Measurements from ENCODE around the gene IQGAP2. TPM values are rescaled to one million over a fixed set of nuclear protein-coding genes. Genes with fewer than 3 reads are reported as not detected.

The IQGAP2 gene
- polyA plus RNA-seq, 1 donor (not counting 4 experiments of a cell fraction or from before 2014, with no cell fraction given) = 0.14 TPM

DNA sequence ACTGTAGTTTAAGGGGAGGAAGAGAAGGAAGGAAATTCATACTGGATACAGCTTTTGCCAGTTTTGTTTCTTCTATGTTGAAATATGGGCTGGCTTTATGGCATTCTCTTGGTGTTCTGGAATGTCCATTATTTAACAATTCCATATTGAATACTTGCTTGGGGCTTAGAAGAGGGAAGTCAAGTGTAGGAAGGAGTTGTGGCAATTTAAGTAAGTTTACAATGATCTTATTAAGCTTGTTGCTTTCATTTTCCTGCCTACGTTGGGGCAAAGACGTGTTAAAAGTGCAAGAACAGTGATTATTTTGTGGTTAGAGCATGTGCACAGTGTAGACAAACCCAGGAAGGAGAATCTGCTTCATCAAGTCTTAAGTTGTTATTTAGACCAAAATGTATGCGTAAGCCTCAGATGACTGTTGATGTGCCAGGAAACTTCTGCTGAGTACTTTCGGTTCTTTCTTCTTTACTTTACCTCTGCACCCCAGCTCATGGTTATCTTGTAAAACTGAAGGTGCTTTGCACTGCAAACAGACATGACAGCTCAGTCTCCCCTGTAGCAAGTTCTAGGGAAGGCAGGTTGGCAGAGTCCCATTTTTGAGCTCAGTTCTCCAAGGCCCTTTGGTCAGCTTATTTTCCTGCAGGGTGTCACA, 144.3 kb downstream of the IQGAP2 start:
- H2AFZ ChIP-seq (ENCODE audit: control insufficient read depth, low read length) = no peak overlapping the region
- H3K4me3 ChIP-seq (ENCODE audit: control insufficient read depth in 2 of 3, extremely low read depth in 1 of 3, insufficient read depth in 2 of 3, low read depth in 1 of 3, low read length in 3 of 3) = no peak overlapping the region
- no peaks in the 10 kb centered on the region for H3K79me2 ChIP-seq (ENCODE audit: control insufficient read depth, insufficient read depth, low read length)
- DNase-seq (ENCODE audit: low read depth, low spot score) (no peak), FAIRE-seq (no peak)
- dilution Hi-C loops (cut with MboI; ENCODE audit: extremely low pct_ligation_motif_present, low sequenced_read_pairs) = no loop called here
- no peak for TF ChIP-seq EZH2 (IDR thresholded peaks at IDR 0.05; ENCODE audit: low read length)
- no peak overlapping the region for H3K27ac ChIP-seq (ENCODE audit: control insufficient read depth, insufficient read depth, low read length)
- no peaks in the 10 kb centered on the region for H3K4me1 ChIP-seq (ENCODE audit: control insufficient read depth, extremely low read depth, insufficient read depth, low read length)
- no peaks in the 10 kb centered on the region for H3K9me1 ChIP-seq (ENCODE audit: control insufficient read depth, extremely low read depth, insufficient read depth, low read length)
- H4K20me1 ChIP-seq (ENCODE audit: control insufficient read depth, extremely low read depth, insufficient read depth, low read length) = no peaks in the 10 kb centered on the region
- H3K4me2 ChIP-seq (ENCODE audit: control insufficient read depth, extremely low read depth, insufficient read depth, low read depth, low read length) = no peak overlapping the region
- no peaks in the 10 kb centered on the region for H3K9me3 ChIP-seq (ENCODE audit: control insufficient read depth, low read depth, low read length)
- H3K9ac ChIP-seq (ENCODE audit: control insufficient read depth, extremely low read depth, insufficient read depth, low read length) = no peak overlapping the region
- H3K36me3 ChIP-seq (ENCODE audit: control insufficient read depth in 2 of 2, extremely low read depth in 1 of 2, insufficient read depth in 2 of 2, low read length in 2 of 2) = no peaks in the 10 kb centered on the region
- peaks cover 5% of the 10 kb centered on the region for H3K27me3 ChIP-seq (ENCODE audit: control insufficient read depth, extremely low read depth, insufficient read depth, low read length)

DNA sequence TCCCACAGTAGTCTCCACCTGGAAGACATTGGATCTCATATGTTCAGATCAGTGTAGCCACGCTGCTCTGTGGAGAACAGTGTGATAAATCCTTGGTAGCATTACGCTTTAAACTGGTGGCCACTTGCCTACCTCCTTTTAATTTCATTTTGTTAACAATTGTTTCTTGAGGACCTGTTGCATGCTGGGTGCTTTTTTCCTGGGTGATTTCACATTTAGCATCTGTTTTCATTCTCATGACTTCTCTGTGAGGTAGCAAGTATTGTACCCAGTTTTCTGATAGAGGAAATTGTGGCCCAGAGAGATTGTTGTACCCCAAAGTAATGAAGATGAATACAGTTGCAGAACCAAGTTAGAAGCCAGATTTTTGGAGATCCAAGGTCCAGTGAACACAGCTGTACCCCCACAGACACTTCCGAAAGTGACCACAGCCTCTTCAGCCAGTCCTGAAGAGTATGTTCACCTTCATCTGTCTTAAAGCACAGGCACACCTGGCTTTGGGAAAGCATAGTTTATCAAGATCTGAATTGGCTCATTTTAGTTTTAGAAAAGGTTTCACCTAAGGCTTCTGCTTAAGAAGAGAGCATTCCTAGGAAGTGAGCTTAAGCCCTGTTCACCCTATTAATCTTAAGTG, 144.9 kb downstream of the IQGAP2 start:
- Histone ChIP-seq H3K4me2 (ENCODE audit: control insufficient read depth, extremely low read depth, insufficient read depth, low read depth, low read length) (no peak overlapping the region), H3K4me3 (ENCODE audit: control insufficient read depth in 2 of 3, extremely low read depth in 1 of 3, insufficient read depth in 2 of 3, low read depth in 1 of 3, low read length in 3 of 3) (no peak overlapping the region), H3K9me1 (ENCODE audit: control insufficient read depth, extremely low read depth, insufficient read depth, low read length) (no peaks in the 10 kb centered on the region), H3K4me1 (ENCODE audit: control insufficient read depth, extremely low read depth, insufficient read depth, low read length) (no peaks in the 10 kb centered on the region), H3K36me3 (ENCODE audit: control insufficient read depth in 2 of 2, extremely low read depth in 1 of 2, insufficient read depth in 2 of 2, low read length in 2 of 2) (no peaks in the 10 kb centered on the region), H3K9me3 (ENCODE audit: control insufficient read depth, low read depth, low read length) (no peaks in the 10 kb centered on the region), H3K9ac (ENCODE audit: control insufficient read depth, extremely low read depth, insufficient read depth, low read length) (no peak overlapping the region), H3K27me3 (ENCODE audit: control insufficient read depth, extremely low read depth, insufficient read depth, low read length) (peaks cover 5% of the 10 kb centered on the region), H4K20me1 (ENCODE audit: control insufficient read depth, extremely low read depth, insufficient read depth, low read length) (no peaks in the 10 kb centered on the region), H3K27ac (ENCODE audit: control insufficient read depth, insufficient read depth, low read length) (no peak overlapping the region), H2AFZ (ENCODE audit: control insufficient read depth, low read length) (no peak overlapping the region), H3K79me2 (ENCODE audit: control insufficient read depth, insufficient read depth, low read length) (no peaks in the 10 kb centered on the region)
- dilution Hi-C loops (cut with MboI; ENCODE audit: extremely low pct_ligation_motif_present, low sequenced_read_pairs) = no loop called here
- DNase-seq (ENCODE audit: low read depth, low spot score) (no peak), FAIRE-seq (no peak)
- no peak for TF ChIP-seq EZH2 (IDR thresholded peaks at IDR 0.05; ENCODE audit: low read length)
- TF ChIP-seq, protein P1, sequence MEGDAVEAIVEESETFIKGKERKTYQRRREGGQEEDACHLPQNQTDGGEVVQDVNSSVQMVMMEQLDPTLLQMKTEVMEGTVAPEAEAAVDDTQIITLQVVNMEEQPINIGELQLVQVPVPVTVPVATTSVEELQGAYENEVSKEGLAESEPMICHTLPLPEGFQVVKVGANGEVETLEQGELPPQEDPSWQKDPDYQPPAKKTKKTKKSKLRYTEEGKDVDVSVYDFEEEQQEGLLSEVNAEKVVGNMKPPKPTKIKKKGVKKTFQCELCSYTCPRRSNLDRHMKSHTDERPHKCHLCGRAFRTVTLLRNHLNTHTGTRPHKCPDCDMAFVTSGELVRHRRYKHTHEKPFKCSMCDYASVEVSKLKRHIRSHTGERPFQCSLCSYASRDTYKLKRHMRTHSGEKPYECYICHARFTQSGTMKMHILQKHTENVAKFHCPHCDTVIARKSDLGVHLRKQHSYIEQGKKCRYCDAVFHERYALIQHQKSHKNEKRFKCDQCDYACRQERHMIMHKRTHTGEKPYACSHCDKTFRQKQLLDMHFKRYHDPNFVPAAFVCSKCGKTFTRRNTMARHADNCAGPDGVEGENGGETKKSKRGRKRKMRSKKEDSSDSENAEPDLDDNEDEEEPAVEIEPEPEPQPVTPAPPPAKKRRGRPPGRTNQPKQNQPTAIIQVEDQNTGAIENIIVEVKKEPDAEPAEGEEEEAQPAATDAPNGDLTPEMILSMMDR (optimal IDR thresholded peaks at IDR 0.05 in 1 of 3, IDR thresholded peaks at IDR 0.05 in 1 of 3, conservative IDR thresholded peaks at IDR 0.05 in 1 of 3; ENCODE audit: extremely low read depth in 1 of 3, insufficient read depth in 2 of 3, low read length in 3 of 3) = no peak

Measured in keratinocyte (primary cell).